SU-DHL-6 (cell line): ENCODE measurements around the gene WNT3A.

Experiments
- H2AFZ ChIP-seq: fragments of 200-600 bp; sonication (generic); 2 replicates; pipeline ENCODE4 v1.6.1; 2014; ENCODE audit warnings: low read depth, mild to moderate bottlenecking, moderate library complexity, mixed read lengths, antibody characterized with exemption, low read length; ENCODE audit not compliant: severe bottlenecking
- H3F3A ChIP-seq: fragments of 200-600 bp; shearing (Covaris generic); 2 replicates; pipeline ENCODE4 v1.6.0; 2016; ENCODE audit warnings: antibody characterized with exemption, mild to moderate bottlenecking; ENCODE audit not compliant: insufficient read depth
- H3K27ac ChIP-seq: fragments of 200-600 bp; sonication (generic); 2 replicates; pipeline ENCODE4 v1.5.1; 2016; ENCODE audit warnings: low read depth, mild to moderate bottlenecking, low read length, moderate library complexity, mixed read lengths
- H3K27me3 ChIP-seq: fragments of 200-600 bp; sonication (generic), shearing (Covaris generic); 2 replicates; pipeline ENCODE4 v1.6.0; 2014; ENCODE audit warnings: mild to moderate bottlenecking, low read length
- H3K36me3 ChIP-seq: fragments of 200-600 bp; sonication (generic); 2 replicates; pipeline ENCODE4 v1.6.1; 2014; ENCODE audit warnings: mild to moderate bottlenecking, low read length, mixed read lengths
- H3K4me2 ChIP-seq: fragments of 300-600, 200-600 bp; shearing (Covaris generic), sonication (generic); 2 replicates; pipeline ENCODE4 v1.6.0; 2014; ENCODE audit warnings: low read length, low read depth, mild to moderate bottlenecking; ENCODE audit not compliant: poor library complexity, severe bottlenecking
- H3K4me3 ChIP-seq: fragments of 200-600 bp; sonication (generic); 2 replicates; pipeline ENCODE4 v1.5.1; 2014; ENCODE audit warnings: antibody characterized with exemption, low read length, mild to moderate bottlenecking, mixed read lengths; ENCODE audit not compliant: insufficient read depth, poor library complexity, severe bottlenecking
- H3K79me2 ChIP-seq: fragments of 200-600 bp; sonication (generic); 2 replicates; pipeline ENCODE4 v1.6.1; 2014; ENCODE audit warnings: mild to moderate bottlenecking, low read length, moderate library complexity; ENCODE audit not compliant: insufficient read depth
- H3K9ac ChIP-seq: fragments of 200-600 bp; sonication (generic); 2 replicates; pipeline ENCODE4 v1.7.0; 2014; ENCODE audit warnings: mild to moderate bottlenecking, low read length
- H3K9me2 ChIP-seq: fragments of 200-600 bp; sonication (generic); replicated peaks from 2 replicates; pipeline ENCODE4 v1.6.1; 2014; ENCODE audit warnings: low read length; ENCODE audit not compliant: insufficient read depth
- H3K9me3 ChIP-seq: fragments of 200-600 bp; sonication (generic); 2 replicates; pipeline ENCODE4 v1.6.1; 2014; ENCODE audit warnings: low read length, mixed read lengths; ENCODE audit not compliant: insufficient read depth
- H4K20me1 ChIP-seq: fragments of 200-600 bp; sonication (generic); 2 replicates; pipeline ENCODE4 v1.6.1; 2014; ENCODE audit warnings: low read depth, mild to moderate bottlenecking, antibody characterized with exemption, low read length, moderate library complexity, mixed read lengths
- CTCF ChIP-seq: fragments of 200-600 bp; sonication (generic); IDR thresholded peaks from one replicate; pipeline ENCODE4 v1.5.1; 2017; ENCODE audit warnings: antibody characterized with exemption, mild to moderate bottlenecking, low read length, moderate library complexity; ENCODE audit not compliant: insufficient read depth, poor library complexity, severe bottlenecking
- EZH2phosphoT487 ChIP-seq: fragments of 200-600 bp; sonication (generic), shearing (Covaris generic); conservative IDR thresholded peaks from 2 replicates; pipeline ENCODE4 v1.6.1; 2018; ENCODE audit warnings: mild to moderate bottlenecking, antibody characterized with exemption, low read length, moderate library complexity, mixed read lengths

Gene WNT3A

DNA sequence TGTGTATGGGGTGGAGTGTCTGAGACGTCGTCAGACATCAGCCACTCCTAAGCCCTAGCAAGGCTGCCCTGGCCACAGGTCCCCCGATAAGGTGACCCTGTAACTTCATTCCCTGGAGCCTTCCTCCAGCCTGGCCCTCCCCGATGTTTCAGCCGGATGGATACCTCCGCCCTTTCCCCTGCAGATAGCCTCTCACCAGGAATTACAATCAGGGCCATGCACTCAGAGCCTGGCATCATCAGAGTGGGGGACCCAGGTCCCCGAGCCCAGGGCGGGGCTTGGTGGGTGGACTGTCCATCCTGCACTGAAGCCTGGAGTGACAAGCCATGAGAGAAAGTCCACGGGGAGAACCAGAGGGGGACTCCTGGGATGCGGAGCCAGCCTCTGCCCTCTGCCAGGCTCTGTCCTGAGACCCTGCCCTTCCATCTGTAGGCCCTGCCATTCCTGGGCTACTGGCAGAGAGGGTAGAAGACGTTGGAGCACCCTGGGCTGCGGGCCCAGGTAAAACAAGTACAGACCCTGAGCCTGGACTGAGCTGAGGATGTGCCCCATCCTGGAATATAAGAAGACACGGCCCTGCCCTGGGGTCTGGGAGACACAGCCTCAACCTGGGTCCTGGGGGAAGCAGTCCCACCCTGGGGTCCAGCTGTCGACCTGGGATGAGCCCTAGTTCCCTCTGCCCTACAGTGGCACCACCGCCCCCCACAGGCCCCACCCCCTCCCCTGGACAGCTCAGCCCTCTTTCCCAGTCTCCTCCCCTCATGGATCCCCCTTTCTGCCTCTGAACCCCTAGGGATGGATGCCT, 58.9 kb downstream of the WNT3A start:
- H3K9me3 ChIP-seq = no peaks in the 10 kb centered on the region
- no peak overlapping the region for H3K4me3 ChIP-seq
- H3K4me2 ChIP-seq = no peak overlapping the region
- no peaks in the 10 kb centered on the region for H3K36me3 ChIP-seq
- H3K27me3 ChIP-seq = no peaks in the 10 kb centered on the region
- H2AFZ ChIP-seq = no peak overlapping the region
- no peaks in the 10 kb centered on the region for H3F3A ChIP-seq
- no peak for TF ChIP-seq CTCF
- no peak for TF ChIP-seq EZH2phosphoT487
- H3K27ac ChIP-seq = no peak overlapping the region
- no peaks in the 10 kb centered on the region for H4K20me1 ChIP-seq
- H3K9ac ChIP-seq = no peak overlapping the region
- H3K79me2 ChIP-seq = no peaks in the 10 kb centered on the region
- H3K9me2 ChIP-seq = no peaks in the 10 kb centered on the region

- no peak for TF ChIP-seq CTCF
- TF ChIP-seq EZH2phosphoT487 = no peak
- H3K79me2 ChIP-seq = no peaks in the 10 kb centered on the region
- no peaks in the 10 kb centered on the region for H3K36me3 ChIP-seq
- H3K27me3 ChIP-seq = no peaks in the 10 kb centered on the region
- H3K4me2 ChIP-seq = no peak overlapping the region
- no peaks in the 10 kb centered on the region for H3F3A ChIP-seq
- H3K9me3 ChIP-seq = no peaks in the 10 kb centered on the region
- no peak overlapping the region for H2AFZ ChIP-seq
- no peak overlapping the region for H3K9ac ChIP-seq
- H4K20me1 ChIP-seq = no peaks in the 10 kb centered on the region
- no peak overlapping the region for H3K4me3 ChIP-seq
- no peak overlapping the region for H3K27ac ChIP-seq
- no peaks in the 10 kb centered on the region for H3K9me2 ChIP-seq
These were observed 59.6 kb downstream of the WNT3A start for GRCh38 chr1:228066416-228066815.

GRCh38 chr1:228066891-228067654, 60.3 kb downstream of the WNT3A start:
- Histone ChIP-seq H3K9me2 (no peaks in the 10 kb centered on the region), H3K4me3 (no peak overlapping the region), H3K27ac (no peak overlapping the region), H4K20me1 (no peaks in the 10 kb centered on the region), H3K27me3 (no peaks in the 10 kb centered on the region), H3K36me3 (no peaks in the 10 kb centered on the region), H3K9me3 (no peaks in the 10 kb centered on the region), H3F3A (no peaks in the 10 kb centered on the region), H2AFZ (no peak overlapping the region), H3K9ac (no peak overlapping the region), H3K79me2 (no peaks in the 10 kb centered on the region), H3K4me2 (no peak overlapping the region)
- TF ChIP-seq EZH2phosphoT487 (no peak), CTCF (no peak)
